NCI-H128 (cell line): ENCODE measurements around the gene KRCC1.

Experiments
- DNase-seq: peaks from one replicate; lab custom pipeline; 2025; ENCODE audit not compliant: unreplicated experiment; lab: John Stamatoyannopoulos, UW

Gene KRCC1

GRCh38 chr2:88055371-88056128 is at the start of gene KRCC1:
KRCC1 (minus strand) TSS chr2:88055783; CDS start chr2:88028563, 27,220 bp downstream.
- DNase-seq: peak; percentile 86

- no peak for DNase-seq
Observed at GRCh38 chr2:88100489-88100858, 44.9 kb upstream of the KRCC1 start.

DNA sequence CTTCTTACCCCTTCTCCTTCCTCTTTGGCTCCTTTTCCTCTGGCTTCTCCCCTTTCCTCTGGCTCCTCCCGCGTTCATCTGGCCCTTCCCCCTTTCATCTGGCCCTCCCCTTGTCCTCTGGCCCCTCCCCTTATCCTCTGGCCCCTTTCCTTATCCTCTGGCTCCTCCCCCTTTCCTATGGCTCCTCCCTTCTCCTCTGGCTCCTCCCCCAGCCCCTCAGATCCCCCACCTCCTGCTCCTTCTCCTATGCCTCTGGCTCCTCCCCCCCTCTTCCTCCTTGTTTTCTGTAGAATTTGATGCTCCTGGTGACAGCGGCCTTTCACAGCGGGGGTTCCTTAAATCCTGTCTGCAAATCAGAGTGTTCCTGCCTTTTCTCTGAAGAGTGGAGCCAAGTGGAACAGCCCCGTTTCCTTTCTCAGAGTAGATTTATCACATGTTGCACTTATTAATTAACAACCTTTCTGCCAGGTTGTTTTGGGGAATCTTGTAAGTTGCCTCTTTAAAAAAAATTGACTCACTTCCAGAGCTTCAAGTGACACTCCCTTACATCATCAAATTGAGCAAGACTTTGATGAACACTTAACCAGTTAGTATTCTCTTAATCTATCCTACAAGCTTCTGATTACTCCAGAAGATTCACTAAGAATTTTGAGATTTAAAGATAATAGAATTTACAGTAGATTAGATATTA is 44.4 kb upstream of the KRCC1 start:
- DNase-seq: no peak

DNA sequence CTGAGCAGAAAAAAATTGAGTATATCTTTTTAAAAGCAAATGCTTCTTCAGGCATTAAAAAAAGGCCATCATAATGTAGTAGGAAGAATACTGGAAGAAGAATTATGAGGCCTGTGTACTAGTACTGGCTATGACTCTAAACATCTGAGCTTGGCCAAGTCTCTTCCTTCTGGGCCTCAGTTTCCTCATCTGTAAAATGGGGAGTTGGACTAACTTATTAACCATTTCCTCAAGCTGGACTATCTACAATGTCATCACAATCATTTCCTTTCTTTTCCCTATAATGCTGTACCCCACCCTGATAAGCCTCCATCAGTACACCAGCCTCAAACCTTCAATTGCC is 42.9 kb upstream of the KRCC1 start:
- DNase-seq: no peak

DNA sequence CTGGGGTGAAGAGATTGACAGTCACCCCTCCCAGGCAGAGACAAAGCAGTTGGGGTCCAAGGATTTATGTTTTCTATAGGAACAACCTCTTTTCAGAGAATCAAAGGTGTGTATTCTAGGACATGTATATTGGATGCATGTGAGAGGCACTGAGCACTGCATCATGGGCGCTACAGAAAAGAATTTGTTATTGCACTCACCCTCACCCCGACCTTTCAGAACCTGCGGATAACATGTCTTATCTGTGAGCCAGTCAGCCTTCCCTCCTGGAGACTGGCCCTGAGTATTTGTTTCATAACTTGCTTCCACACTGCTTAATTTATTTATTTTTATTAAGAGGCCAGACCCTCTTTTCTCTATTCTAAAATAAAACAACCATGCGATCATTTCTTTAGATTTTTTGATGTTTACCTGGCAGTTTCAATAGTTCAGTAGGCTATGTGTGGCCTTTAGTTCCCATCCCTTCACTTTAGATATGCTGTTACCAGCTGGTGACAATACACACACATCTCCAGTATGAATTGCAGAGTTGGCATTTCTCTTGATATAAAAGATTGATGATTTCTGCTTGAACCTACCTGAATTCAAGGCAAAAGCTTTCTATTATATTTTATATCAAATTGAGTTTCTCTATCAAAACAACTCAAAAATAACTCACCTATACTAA is 42.4 kb upstream of the KRCC1 start:
- DNase-seq: no peak

DNA sequence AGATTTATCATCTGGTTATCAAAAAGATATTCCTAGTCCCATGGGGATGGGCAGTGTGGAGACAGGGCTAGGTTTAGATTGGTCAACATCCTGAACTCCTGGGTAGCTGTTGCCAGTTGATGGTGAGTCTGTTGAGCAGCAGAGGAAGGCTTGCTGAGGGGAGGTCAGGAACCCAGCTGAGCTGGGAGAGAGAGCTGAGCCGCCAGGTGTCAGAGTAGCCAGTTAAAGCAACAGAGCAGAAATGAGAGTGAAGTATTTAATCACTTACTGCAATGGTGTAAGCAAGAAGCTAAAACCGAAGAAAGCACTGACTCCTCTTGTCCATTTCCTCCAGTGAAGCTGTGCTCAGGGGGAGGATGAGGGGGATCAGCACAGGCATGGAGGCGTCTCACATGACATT is 41.6 kb upstream of the KRCC1 start:
- no peak for DNase-seq

DNA sequence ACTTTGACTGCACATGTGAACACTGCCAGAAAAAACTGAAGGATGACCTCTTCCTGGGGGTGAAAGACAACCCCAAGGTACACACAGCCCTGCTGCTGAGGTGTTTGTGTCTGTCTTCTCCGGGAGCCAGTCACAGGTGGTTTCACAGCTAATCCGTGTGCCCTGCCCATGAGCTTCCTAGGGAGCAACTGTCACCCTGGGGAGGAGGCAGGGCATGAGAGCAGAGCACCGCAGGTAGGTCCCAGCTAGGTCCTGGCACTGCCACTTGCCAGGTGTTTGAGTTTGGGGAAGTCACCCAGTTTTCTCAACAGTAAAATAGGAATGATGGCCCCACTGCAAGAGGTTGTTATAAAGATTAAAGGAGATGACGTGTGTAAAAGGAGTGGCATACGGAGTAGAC is 41.1 kb upstream of the KRCC1 start:
- no peak for DNase-seq

DNA sequence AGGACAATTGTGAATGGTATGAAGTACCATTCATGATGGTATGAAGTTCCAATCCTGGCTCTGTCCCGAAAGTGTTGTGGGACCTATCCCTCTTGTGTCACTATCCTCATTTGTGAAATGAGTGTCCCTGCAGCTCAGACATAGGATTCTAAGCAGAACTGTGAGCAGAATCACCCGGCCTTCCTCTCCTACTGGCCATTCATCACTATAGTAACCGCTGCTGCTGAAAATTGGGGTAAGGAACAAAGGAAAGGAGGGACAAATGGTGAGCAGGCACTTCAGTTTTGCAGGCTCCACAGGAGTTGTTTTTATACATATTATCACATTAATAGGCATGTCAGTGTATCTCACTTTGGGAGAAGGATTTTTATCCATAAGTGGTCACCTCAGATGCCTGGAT is 39.4 kb upstream of the KRCC1 start:
- DNase-seq: no peak

GRCh38 chr2:88092773-88093172 is 37.2 kb upstream of the KRCC1 start:
- no peak for DNase-seq

- DNase-seq: no peak
Observed at GRCh38 chr2:88091943-88092342, 36.4 kb upstream of the KRCC1 start.

- no peak for DNase-seq
Observed at GRCh38 chr2:88090446-88091283, 35.1 kb upstream of the KRCC1 start.

GRCh38 chr2:88088999-88089398 is 33.4 kb upstream of the KRCC1 start:
- no peak for DNase-seq

GRCh38 chr2:88087763-88088162 is 32.2 kb upstream of the KRCC1 start:
- DNase-seq: no peak

GRCh38 chr2:88087073-88087472 is 31.5 kb upstream of the KRCC1 start:
- DNase-seq: no peak

DNA sequence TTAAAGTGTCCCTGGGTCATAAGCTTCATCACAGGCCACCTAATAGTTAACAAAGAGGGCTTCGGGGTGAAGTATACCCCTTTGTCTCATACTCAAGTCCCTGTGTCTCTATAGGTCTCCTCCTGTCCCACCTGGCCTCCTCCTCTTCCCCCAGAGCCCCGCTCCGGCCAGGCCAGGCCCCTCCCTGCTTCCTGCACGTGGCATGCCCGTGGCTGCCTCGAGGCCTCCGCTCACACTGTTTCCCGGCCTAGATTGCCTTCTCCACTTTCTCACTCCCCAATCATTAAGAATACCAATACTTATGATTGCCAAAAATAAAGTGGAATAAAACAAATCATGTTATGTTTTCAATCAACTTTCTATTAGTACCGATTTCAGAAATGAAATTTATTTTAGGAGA is 30.8 kb upstream of the KRCC1 start:
- DNase-seq: no peak

- DNase-seq: no peak
Observed at GRCh38 chr2:88085602-88086001, 30.0 kb upstream of the KRCC1 start.

GRCh38 chr2:88085099-88085498 is 29.5 kb upstream of the KRCC1 start:
- DNase-seq: no peak

- no peak for DNase-seq
Observed at GRCh38 chr2:88082781-88083180, 27.2 kb upstream of the KRCC1 start.

DNA sequence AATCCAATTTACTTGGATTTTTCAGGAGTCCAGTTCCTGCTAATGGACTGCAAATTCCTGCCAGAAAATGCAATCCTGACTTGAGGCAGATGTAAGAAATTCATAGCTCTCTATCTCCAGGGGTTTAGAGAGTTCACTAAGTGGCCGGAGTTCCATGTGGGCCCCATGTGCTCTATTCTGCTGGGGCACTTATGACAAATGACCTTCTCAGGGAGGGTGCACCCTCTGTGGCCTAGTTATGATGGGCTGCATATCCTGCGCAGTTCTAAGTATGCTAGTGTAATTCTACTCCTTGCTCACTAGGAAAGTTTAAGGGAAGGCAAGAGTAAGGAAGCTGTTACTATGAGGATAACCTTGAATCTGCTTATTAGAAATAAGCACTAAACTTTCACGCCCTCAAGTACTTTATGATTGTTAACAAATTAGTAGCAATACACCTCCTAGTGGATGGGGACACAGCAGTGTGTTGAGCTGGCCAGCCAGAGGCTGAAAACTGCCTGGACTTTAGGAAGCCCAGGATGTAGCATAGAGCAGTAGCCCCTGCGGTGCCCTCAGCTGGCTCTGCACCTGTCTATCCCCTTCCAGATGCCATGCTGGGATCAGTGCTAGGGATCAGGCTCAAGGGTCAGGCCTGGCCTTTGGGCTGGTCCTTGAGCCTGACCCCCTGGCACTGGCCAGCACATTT is 26.5 kb upstream of the KRCC1 start:
- no peak for DNase-seq

GRCh38 chr2:88080545-88080944 is 25.0 kb upstream of the KRCC1 start:
- DNase-seq: no peak

GRCh38 chr2:88078643-88079172 is 23.1 kb upstream of the KRCC1 start:
- no peak for DNase-seq
